ENCODE data around the gene DPM2. TPM values are rescaled to one million over a fixed set of nuclear protein-coding genes. Genes with fewer than 3 reads are reported as not detected.

The DPM2 gene, protein sequence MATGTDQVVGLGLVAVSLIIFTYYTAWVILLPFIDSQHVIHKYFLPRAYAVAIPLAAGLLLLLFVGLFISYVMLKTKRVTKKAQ
- total RNA-seq = 8.5 and 9.9 TPM in 2 replicates

DNA sequence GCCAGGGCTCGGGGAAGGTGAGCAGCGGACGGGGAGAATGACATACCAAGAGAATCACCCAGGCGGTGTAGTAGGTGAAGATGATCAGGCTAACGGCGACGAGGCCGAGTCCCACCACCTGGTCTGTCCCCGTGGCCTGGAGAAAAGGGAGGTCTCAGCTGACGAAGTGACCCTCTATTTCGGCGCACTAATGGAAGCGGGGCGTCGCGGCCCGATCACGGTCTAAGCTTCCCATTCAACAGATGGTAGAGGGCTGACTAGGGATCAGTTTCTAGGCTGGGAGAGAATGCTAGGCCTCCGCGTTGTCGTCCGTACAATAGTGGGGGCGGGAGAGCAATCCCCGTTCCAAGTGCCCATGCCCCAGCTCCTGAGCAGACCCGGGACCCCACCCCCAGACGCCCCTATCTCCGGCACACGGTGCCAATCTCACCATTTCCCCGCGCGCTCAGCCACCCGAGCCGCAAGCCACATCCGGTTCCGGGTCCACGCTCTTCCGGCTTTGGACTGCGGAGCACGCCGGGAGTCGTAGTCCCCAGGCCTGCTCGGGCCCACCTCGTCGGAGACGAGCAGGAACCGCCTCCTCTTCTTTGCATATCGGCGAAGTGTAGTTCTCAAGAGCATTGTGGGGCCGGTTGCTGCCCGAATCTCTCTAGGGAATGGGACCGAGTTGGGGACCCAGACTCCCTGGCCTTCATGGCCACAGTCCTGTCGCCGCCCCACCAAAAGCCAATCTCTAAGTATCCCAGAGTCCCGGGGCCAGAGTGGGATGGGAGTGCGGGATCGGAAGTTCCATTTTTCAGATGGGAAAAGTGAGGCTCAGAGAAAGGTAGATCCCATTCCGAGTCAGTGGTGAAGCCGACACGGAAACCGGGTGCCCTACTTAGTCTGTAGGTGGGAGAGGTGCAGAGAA, at the start of gene DPM2:
Gene DPM2, minus strand, starts transcription at position 467 of the 910 bp plus-strand sequence. Its CDS starts 34 bp downstream, at position 433.
- peak; percentile 92 for DNase-seq

DNA sequence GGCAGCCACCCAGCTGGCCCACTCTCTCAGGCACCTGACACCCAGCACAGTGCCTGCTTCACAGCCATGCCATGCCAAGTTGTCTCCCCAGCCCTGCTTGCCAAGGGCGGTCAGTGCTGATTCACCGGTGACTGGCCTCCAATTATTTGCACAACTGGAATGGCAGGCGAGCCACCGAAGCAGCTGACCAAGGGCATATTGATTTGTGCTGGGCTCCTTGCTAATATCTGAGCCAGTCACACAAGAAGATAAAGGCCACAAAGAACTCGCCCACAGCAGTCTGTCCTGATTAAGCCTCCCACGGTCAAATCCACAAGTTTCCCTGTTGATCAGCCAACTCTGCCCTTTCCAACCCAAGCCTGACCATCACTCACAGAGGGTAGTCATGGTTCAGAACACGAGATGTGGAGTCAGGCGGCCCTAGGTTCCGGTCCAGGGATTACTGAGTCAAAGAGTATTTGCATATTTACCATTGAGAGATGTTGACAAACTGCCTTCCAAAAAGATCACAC, 49.5 kb upstream of the DPM2 start:
- DNase-seq = no peak

DNA sequence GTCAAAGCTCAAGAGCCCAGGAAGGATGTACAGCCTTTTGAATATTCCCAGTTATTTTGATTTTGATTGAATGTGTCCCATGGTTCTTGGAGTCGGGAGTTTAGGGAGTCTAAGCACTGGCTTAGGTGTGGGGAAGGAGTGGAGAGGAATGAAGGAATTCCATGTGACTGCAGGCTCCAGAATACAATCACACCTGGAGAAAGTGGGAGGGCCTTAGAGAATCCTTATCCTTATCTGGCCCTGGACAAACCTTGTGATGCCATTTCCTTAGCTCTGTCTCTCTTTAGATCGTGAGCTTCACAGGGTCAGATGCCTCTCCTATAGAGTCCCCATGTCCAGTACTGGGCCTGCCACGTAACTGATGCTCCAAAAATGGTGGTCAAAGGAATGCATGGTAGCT, 47.4 kb upstream of the DPM2 start:
- DNase-seq = no peak

DNA sequence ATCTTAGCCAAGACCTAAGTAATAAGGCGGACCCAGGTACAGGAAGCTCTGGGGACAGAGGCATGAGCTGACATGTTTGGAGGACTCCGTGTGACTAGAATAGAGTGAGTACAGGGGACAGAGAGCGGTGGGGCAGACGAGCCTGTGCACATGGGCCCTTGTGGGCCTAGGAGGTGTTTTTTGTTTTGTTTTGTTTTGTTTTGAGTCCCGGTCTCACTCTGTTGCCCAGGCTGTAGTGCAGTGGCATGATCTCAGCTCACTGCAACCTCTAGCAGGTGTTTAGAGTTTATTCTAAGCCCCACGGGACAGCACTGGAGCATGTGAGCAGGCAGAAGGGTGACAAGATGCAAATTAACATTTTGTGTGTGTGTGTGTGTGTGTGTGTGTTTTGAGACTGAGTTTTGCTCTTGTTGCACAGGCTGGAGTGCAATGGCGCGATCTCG, 46.2 kb upstream of the DPM2 start:
- DNase-seq = no peak

- DNase-seq = no peak
Measured at GRCh38 chr9:127982912-127983311, 45.3 kb upstream of the DPM2 start.

GRCh38 chr9:127981559-127982121, 44.0 kb upstream of the DPM2 start:
- no peak for DNase-seq

DNA sequence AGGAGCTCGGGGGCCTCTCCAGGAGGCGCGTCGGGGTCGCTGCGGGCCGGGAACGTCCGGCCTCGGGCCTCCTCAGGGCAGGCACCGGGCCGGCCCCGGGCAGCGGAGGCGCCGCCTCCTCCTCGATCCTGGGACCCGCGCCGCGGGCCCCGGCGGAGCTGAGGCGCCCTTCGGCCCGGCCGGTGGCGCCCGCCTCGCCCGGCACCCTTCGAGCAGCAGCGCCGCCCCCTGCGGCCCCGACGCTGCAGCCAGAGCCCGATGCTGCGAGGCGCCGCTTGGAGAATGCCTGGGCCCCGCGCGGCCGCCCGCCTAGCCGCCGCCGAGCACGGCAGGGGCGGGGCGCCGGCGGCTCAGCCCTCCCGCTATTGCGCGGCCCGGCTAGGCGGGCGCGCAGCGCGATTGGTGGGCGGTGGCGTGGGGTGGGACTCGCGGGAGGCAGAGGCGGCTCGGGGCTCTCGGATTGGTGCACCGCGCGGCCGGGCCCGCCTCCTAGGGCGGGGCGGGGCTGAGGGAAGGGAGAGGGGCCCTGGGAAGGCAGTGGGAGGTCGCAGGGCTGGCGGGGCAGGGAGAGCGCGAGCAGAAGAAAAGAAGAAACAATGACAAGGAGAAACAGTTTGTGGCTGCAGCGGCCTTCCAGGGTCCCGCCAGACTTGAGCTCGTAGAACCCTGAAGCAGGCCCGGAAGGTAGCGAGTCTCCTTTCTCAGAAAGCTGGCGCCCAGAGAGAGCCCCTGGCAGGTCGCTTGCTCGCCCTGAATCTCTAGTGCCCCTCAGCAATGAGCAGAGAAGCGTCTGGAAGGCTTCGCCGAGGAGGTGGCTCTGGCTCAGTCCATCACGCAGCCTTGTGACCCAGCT, 43.3 kb upstream of the DPM2 start, which contains the start of gene EEIG1:
Gene EEIG1, minus strand, starts transcription at position 284 of the 853 bp plus-strand sequence. CDS start 852 bp downstream, outside the sequence.
- DNase-seq = peak; percentile 92

DNA sequence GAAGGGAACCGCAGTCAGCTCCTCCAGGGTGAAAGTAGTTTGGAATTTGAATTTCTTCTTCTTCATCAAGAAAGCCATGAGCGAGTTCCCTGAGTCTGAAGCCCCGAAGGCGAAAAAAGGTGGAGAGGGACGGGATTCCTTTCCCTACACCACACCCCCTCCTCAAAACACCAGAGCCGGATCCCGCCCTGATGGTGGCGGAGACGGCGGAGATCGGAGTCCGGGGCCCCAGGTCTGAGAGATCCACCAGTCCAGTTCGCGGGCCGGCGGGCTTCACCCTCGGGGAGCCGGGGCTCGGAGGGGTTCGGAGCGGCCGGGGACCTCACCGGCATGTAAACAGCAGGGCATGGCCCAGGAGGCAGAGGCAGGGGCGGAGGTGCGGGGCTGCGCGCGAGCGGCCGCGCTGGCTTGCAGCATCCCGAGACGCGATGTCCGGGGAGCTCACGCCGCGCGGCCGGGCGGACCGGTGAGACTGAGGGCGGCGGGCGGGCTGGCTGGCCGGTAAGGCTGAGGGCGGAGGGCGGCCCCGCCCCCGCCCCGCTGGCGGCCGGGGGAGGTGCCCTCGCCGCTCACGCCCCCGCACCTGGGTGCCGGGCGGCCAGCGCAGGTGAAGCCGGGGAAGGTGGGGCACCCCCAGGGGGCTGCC, 42.5 kb upstream of the DPM2 start:
- peak; percentile 36 for DNase-seq

- peak; percentile 44 for DNase-seq
Measured at GRCh38 chr9:127979333-127980059, 41.8 kb upstream of the DPM2 start.

DNA sequence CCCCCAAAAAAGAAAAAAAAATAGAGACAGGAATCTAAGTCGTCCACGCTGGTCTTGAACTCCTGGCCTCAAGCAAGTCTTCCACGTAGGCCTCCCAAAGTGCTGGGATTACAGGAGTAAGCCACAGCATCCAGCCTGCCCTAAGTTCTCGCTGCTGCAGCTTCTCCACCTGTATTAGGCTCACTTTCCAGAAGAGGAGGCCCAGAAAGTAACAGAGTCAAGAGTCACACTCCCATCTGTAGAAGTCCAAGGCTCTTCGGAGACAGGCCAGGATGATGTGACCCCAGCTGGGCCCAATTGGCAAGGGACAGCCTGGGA, 41.3 kb upstream of the DPM2 start:
- no peak for DNase-seq

GRCh38 chr9:127977884-127978647, 40.4 kb upstream of the DPM2 start:
- DNase-seq = peak; percentile 36

DNA sequence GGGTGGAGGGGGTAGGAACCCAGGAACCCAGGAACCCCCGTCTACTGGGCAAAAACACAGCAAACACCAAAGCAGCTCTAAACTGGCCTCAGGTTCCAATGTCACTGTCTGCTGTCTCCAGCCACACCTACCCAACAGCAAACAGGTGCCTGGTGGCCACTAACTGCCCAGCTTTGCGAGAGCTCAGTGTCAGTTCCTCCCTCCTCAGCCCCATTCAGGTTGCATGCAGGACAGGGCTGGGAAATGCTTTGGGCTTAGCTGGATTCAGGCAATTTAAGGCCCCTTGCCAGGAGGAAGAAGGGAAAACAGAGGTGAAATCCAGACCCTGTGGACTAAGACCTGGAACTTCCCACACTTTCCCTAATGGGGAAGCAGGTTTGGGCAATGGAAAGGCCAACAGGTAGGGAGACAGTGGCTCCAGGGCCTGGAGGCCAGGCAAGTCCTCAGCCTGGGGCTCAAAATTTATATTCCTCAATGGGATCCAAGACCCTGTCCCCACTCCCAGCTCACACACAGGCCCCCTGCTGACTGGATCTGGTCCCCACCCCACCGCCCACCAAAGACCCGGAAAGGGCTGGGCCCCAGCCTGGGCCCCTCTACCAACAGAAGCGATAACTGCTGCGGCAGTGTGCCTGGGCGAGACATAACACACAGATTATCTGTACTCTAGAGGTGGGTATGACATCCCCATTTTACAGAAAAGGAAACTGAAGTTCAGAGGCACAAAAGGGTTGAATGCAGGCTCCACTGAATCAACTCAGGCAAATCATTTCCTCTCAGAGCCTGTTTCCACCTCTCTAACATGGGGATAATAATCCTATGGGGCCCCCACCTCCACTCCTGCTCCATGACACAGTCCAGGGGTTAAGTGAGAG, 39.6 kb upstream of the DPM2 start:
- DNase-seq = no peak

DNA sequence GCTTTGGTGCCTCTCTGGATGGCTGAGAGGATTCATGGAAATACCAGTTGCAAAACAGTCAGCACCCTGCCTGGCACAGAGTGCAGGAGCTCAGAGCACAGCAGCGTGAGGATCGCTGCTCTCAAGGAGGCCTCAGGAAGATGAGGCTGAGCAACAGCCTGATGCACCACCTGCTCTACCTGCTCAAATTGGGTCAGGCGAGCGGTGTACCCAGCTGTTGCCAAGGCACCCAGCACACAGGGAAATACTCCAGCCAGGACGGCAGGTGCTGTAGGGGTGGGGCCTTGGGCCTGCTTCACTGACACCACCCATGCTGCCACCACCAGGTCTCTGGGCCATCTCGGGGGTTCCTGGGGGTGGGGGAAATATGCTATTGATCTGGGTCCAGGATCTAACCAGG, 38.8 kb upstream of the DPM2 start:
- DNase-seq = no peak

DNA sequence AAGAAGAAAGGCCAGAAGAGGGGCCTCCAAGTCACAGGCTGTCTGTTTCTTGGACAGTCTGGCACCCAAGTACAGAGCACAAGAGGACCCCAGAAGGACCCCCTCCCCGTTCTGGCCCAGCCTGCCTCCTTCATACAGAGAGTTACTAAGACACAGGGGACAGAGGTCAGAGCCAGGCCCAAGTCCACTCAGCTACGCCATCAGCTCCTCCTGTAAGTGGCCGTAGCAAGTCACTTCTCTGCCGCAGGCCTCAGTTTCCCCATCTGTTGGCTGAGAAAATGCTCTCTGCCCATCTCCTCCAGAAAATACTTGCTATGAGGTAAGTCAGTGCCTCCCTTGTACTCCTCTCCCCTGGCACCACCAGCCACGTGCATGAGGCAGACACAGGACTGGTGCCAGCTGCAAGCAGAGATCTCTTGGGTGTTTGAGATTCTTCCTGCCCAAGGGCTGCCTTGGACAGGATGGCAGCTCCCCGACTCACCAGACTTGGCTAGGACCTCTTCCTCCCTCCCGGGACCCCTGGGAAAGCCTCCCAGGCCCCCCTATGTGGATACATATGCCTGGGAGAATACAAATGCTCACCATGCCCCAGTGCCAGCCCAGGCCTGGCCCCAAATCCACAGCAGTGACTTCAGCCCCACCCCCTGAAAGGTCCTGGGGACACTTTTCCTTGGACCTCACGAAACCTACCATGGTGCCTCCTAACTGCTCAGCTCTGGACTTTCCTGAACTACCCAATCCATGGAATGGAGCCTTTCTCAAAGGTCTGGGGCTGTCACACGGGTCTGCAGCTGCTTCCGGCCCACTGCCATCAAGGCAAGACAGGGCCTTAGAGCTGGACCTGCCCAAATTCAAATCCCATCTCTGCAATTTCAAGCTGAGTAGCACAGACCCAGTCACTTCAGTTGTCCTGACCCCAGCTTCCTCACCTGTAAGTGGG, 38.0 kb upstream of the DPM2 start:
- no peak for DNase-seq

DNA sequence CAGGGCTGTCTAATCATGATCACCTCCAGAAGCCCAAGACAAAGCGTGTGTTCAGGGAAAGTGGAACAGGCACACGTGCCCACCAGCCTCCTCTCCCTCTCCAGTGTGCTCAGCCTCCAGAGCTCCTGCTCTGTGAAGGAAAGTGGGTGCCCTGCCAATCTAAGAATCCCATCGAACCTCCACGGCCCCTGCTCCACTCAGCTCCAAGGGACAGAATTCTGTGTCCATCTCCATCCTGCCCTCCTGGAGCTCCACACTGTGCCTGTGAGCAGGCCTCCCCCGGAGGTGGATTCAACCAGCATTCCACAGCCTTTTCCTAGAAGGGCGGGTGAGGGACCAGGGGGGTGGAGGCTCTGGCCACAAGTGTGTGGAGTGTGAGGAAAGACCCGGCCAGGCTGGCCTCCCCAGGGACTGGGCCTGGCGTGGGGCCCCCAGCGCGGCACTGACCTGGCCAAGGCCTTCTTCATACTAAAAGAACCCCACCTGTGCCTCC, 37.2 kb upstream of the DPM2 start:
- DNase-seq = no peak

GRCh38 chr9:127974001-127974768, 36.5 kb upstream of the DPM2 start:
- no peak for DNase-seq
